Measurements from ENCODE around the gene MNT.

MNT gene

GRCh38 chr17:2335726-2336214, 65.1 kb downstream of the MNT start:
- Histone ChIP-seq H3K4me1 (ENCODE audit: low read length) (peaks cover 12% of the 10 kb centered on the region), H3K79me2 (ENCODE audit: low read length) (peaks cover 50% of the 10 kb centered on the region), H3K36me3 (replicated peaks; ENCODE audit: low read depth, low read length) (peaks cover 39% of the 10 kb centered on the region), H3K9ac (ENCODE audit: low read length) (peak overlapping the region; percentile 82), H3K4me3 (ENCODE audit: low read length) (peak overlapping the region; percentile 91), H4K20me1 (ENCODE audit: insufficient read depth, low read length) (no peaks in the 10 kb centered on the region), H3K27ac (ENCODE audit: low read length) (peak overlapping the region; percentile 19; the same call in 1 of the 2 replicates), H2AFZ (ENCODE audit: low read depth, low read length) (no peak overlapping the region), H3K27me3 (ENCODE audit: low read depth, low read length) (no peaks in the 10 kb centered on the region), H3K4me2 (ENCODE audit: low read length) (peak overlapping the region; percentile 93), H3K9me3 (ENCODE audit: insufficient read depth, low read length) (no peaks in the 10 kb centered on the region)
- TF ChIP-seq EZH2phosphoT487 (IDR thresholded peaks at IDR 0.05; ENCODE audit: low read depth) (no peak), CTCF (IDR thresholded peaks at IDR 0.05; ENCODE audit: low read depth, low read length) (no peak)
